Dermis blood vessel endothelial cell (primary cell): ENCODE results near the gene WDSUB1. TPM values are rescaled to one million over a fixed set of nuclear protein-coding genes. Genes with fewer than 3 reads are reported as not detected.

ENCODE experiments used
- DNase-seq: peaks from one replicate; pipeline ENCODE4 v3.0.0; 2010
- total RNA-seq: library from RNA; depleted of rRNA; stranded (reverse); fragments of >200 nt; gene quantifications from 2 replicates; pipeline ENCODE4 v1.2.3, GENCODE V29; 2014

WDSUB1 gene
- total RNA-seq, 1 donor from 2014 or later: 5.3 TPM

DNA sequence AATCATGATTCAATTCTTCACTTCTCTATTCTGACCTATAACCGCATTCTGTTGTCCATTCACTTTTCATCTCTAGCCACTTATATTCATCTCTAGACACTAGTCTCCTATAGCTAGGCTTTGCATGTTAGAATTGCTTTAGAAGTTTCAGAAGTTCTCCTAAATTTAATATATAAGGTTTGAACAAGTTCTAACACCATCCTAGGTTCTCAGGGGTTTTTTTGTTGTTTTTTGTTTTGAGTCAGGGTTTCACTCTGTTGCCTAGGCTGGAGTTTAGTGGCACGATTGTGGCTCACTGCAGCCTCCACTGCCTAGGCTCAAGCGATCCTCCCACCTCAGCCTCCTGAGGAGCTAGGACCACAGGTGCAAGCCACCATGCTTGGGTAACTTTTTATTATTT is 19.9 kb downstream of the WDSUB1 start:
- DNase-seq: no peak

DNA sequence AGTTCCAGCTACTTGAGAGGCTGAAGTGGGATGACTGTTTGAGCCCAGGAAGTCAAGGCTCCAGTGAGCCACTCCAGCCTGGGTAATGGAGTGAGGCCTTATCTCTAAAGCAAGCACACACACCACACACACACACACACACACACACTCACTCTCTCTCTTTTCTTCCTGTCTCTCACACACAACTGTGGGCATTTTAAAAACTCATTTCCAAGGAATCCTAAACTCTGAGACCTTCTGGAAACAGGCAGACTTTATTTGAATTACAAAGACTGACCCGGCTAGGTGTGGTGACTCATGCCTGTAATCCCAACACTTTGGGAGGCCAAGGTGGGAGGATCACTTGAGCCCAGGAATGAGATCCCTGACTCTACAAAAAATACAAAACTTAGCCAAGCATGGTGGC is 21.3 kb downstream of the WDSUB1 start:
- no peak for DNase-seq

DNA sequence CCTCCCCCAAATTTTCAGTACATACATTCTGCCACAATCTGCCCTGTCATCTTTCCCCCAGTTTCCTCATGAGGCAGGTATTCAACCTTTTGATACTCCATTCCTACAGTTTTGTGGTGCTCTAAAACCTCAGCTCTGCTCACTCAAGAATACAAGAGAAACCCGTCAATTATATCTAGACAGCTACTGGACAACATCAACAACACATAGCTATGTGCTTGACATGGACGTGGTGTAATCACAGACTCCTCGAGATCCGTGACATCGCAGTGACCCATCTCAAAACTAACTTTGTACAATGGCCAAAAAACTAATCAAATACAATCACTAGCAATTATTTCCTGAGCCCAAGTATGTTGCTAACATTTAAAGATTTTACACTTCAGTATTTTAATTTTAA is 23.6 kb downstream of the WDSUB1 start:
- DNase-seq: no peak

DNA sequence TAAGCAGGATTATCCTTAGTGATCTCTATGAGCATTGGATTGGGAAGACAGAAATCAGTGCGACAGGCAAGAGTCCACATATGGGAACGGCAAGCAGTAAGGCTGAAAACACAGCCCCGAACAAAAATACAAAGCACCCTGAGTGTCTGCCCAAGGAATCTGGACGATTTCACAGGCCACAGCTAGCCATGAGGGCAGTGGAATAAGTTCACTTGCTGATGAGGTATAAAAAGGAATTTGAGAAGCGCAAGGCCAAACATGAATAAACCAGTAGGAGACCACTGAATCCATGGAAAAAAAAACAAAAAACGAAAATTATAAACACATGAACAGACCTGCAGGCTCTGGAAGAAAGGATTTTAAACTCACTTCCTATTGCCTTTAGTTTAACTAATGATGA is 24.3 kb downstream of the WDSUB1 start:
- DNase-seq: no peak

DNA sequence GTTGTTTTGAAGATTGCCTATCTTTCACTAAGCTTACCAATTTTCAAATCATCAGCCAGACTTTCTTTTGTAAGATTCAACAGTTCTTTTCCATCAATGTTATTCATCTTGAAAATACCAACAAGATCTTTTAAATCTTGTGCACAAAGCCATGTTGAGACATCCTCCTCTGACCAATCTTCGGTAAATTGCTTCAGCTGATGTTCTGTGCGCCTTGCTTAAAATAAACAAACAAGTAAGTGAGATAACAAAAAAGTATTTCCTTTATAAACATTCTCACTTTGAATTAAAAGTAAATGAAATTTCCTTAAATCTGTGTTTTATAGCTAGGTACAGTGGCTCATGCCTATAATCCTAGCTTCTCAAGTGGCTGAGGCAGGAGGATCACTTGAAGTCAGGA is 30.3 kb downstream of the WDSUB1 start:
- DNase-seq: no peak

DNA sequence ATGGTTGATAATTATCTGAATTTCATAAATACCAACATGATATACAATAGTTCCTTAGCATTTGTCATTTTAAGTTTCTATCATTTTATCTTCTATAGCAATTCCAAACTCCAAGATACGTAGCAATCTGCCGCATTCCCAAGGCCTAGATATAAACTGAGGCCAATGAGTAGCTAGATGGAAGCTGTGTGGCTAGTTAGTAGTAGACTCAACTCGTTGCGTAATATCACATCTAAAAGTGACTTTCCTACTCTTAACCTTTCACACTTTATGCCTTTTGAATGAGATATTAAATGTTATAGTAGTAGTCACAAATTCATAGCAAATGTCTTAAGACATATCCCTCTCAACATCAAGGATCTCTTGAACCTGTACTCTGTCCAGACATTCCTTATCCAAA is 33.6 kb downstream of the WDSUB1 start:
- no peak for DNase-seq

DNA sequence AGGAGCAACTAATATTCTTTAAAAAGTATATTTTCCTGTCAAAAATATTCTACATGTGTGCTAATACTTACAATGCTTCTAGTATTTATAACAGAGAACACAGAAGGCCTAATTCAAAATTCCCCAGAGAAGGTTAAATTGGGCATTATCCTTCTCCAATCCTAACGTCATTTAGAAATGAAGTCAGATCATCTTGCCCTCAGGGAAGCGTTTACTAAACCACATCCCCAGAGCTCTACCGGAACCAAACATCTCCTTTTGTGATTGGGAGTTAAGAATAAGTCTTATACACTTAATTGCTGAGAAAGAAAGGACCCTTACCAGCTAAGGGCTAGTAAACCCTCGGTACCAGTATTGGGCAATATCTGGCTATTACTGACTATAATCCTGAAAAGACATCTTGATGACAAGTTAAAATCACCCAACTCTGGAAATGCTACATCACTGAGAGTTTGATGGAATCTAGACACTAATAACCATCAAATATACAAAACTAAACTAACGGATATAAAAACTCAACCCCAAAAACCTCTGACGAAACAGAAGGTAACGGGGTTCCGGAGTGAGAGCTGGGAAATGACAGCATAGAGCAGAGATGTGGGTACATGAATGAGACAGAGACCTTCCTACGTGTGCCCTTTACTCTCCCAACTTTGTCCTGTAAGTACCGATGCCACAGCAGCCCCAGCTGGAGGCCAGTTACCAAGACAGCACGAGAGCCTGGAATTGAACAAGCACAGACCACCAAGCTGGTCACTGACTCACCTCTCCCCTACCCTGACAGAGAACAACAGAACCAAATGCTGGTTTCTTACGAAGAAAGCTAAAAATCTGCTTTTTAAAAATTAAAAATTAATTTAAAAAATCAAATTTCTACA is 35.0 kb downstream of the WDSUB1 start:
- no peak for DNase-seq

DNA sequence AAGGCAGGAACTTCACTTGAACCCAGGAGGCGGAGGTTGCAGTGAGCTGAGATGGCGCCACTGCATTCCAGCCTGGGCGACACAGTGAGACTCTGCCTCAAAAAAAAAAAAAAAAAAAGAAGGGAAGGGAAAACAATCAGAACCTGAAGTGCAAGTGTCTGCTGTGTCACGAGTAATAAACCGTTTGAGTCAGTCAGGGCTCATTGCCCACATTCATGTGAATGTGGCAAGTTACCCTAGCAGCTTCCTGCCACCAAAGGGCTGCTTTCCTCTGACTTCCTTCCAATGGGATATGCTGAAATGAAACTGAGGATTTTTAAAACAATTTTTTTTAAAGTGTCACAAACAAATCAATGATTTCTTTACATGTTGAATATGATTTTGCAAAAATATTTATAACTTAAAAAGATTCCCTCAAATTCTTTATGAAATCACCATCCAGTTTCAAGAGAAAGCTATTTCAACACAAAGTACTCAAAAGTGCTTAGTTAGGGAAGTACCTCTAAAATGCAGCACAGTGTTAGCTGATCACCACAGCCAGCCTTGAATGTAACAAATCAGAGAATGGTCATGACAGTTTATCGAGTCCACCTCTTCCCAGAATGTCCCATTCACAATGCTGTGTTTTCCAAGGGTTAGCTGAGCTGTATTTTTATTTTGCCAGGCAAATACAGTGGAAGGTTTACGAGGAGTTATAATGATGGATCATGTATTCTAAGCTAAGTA is 36.4 kb downstream of the WDSUB1 start:
- peak; percentile 94 for DNase-seq

DNA sequence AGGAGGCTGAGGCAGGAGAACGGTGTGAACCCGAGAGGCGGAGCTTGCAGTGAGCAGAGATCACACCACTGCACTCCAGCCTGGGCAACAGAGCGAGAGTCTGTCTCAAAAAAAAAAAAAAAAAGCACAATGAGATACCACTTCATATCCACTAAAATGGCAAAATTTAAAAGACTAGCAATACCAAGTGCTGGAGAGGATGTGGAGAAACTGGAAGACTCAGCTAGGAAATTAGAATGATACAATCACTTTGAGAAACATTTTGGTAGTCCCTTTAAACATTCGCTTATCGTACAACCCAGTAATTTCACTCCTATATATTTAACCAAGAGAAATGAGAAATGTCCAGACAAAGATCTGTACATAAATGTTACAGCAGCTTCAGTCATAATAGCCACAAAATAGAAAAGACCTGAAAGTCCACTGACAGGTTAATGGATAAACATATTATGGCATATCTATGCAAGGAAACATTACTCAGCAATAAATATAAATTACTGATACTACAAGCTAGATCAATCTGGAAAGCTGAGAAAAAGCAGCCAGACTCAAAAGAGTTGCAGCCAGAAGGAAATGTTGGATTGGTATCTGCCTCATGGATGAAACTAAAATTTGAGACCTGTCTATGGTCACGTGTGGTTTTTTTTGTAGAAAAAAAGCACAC is 40.0 kb downstream of the WDSUB1 start:
- no peak for DNase-seq

DNA sequence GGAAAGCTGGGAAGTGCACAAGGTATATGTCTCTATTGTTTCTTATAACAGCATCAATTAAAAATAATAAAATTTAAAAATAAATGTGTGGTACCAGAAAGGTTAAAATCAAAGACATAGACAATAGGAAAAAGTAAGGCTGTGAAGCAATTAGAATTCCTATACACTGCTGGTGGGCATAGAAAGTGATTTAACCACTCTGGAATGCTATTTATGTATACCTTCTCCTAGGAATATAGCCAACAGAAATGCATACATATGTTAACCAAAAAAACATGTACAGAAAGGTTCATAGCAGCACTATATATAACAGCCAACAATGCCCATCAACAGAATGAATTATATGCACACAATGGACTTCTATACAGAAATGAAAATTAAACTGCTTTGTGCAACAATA is 43.0 kb downstream of the WDSUB1 start:
- no peak for DNase-seq

DNA sequence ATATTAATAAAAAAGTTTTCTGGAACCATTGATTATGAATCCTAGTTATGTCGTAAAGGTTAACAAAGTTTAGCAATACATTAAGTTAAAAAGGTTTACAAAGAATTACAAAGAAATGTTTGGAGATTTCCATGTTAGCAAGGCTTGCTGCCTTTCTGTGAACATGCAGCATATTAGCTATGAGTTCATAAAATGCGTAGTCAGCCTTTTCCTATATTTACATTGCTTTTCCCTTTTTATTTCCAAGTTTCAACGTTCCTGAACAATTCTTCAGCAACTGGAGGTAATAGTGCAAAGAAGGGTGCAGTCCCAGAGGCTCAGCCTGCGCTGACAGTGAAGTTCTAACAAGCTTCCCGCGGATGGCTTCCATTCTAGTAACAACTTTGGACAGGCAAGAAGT is 51.6 kb downstream of the WDSUB1 start:
- DNase-seq: no peak

DNA sequence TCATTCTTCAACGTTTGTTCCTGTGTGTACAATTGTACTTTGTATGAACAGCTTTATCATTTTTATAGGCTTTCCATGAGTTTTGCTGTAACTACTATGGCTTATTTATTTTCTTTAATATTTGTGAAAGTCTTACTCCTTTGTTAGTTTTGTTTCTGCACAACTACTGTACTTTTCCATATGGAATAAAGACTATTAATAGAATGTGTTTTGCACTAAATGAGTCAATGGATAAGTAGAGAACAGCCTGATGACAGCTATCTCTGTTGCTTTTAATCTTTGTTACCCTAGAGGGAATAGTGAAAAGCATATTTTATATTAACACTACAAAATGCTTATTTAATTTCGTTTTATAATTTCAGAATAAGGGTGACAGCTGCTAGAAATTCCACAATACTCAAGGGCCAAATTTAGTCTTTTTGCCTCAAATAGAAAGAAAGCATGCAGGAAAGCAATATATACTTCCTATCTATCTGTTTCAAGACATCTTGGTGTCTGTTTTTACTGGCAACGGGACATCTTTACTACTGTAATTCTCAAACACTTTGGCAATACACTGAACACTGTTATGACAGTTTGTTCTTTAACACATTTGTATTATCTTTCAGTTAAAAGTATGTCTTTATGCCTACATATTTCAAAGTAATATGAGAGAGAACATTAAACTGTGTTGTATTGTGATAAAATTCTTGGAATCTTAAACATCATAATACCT is 53.9 kb downstream of the WDSUB1 start:
- no peak for DNase-seq

DNA sequence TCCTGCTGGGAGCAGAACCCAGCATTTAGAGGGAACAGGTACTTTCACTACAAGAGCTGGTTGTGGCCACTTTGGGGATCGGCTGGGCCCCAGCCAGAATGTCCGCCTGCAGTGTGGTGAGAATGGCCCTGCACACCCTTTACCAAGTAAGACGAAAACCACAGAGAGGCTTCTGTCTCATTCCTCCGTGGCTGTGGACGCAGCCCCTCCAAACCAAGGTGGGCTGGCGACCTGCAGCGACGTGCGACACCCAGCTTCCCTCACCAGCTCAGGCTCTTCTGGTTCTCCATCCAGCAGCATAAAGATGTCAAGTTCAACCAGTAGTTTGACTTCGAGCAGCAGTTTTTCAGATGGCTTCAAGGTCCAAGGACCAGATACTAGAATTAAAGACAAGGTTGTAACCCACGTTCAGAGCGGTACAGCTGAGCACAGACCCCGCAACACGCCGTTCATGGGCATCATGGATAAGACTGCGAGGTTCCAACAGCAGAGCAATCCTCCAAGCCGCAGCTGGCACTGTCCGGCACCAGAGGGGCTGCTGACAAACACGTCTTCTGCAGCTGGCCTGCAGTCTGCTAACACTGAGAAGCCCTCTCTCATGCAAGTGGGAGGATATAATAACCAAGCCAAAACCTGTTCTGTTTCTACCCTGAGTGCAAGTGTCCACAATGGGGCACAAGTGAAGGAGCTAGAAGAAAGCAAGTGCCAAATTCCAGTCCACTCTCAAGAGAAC is 56.2 kb downstream of the WDSUB1 start:
- DNase-seq: no peak

DNA sequence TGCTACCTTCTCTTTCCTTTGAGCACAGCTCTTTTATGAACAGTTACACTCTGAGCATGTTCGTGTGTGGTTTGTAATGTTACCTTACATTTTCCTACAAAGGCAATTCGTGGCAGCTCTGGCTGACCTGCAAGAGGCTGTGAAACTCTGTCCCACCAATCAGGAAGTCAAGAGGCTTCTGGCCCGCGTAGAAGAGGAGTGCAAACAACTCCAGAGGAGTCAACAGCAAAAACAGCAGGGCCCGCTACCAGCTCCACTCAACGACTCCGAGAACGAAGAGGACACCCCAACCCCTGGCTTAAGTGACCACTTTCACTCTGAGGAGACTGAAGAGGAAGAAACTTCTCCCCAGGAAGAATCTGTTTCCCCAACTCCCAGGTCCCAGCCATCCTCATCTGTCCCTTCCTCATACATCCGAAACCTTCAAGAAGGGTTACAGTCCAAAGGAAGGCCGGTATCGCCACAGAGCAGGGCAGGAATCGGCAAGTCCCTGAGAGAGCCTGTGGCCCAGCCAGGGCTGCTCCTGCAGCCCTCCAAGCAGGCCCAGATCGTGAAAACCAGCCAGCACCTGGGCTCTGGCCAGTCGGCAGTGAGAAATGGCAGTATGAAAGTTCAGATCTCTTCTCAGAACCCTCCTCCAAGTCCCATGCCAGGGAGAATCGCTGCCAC is 56.9 kb downstream of the WDSUB1 start:
- no peak for DNase-seq

DNA sequence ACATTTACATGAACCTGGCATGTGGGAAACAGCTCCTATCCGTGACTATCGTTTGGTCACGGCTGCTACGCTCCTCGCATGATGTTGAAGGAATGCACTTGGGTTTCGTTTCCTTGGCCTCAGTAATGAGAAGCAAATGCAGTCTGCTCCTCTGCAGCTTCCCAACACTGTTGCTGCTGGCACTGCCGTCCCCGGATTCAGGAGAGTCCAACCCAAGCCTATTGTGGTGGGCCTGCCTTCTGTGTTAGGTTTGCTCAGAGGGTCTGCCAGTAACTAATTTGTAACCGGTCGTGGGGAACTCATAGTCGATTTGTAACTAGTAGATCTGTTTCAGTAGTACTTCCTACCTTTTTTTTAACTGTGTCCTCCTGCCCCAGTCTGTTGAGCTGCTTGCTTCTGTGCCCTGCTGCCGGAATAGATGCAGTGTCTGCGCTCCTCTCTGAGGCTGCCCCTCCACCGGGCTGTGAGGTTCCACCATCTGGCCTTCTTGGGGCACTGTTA is 58.4 kb downstream of the WDSUB1 start:
- no peak for DNase-seq

DNA sequence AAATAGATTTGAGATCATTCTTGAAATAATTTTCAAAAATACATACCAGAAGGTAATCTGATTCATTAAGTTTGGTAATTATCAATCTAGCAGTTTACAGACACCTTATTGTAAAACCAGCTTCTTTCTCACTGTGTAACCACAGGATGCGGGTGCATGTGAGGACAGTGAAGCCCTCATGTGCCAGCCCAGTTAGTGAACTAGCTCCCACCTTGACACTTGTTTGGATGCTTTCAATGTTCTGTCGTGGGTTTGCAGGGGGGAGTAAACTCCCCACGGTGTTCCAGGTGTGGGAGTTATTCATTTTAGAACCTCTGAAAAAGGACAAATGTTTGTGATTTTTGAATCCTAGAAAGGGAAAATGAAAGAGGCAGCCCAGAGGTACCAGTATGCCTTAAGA is 59.0 kb downstream of the WDSUB1 start:
- no peak for DNase-seq

DNA sequence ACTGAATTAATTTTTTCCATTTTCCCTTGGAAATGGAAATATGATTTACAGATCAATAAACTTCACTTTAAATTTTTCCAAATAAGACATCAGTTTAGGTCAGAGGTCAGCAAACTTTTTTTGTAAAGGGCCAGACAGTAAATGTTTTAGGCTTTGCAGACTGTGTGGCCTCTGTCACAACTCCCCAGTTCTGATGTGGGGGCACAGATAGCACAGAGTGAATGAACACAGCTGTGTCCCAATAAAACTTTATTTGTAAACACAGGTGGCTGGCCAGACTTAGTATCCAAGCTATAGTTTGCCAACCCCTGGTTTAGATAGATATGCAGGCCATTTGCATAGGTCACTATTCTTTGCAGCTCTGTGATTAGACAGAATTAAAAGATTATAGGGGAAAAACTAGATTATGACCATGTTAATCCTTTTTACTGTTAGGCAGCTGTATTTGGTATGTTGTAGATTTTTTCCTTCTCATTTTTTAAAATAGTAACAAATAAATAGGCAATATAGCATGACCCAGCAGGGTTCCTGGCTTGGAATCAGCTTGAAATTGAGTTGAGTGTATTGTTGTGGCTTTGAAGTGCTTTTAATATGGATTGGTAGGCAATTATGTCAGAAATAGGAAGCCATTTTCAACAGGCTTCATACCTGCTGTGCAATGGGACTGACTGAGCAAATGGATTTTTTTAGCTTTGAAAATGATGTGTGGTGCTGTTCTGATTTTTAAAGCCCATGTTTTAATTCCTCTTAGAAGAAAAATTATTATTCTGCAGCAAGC is 59.7 kb downstream of the WDSUB1 start:
- no peak for DNase-seq

DNA sequence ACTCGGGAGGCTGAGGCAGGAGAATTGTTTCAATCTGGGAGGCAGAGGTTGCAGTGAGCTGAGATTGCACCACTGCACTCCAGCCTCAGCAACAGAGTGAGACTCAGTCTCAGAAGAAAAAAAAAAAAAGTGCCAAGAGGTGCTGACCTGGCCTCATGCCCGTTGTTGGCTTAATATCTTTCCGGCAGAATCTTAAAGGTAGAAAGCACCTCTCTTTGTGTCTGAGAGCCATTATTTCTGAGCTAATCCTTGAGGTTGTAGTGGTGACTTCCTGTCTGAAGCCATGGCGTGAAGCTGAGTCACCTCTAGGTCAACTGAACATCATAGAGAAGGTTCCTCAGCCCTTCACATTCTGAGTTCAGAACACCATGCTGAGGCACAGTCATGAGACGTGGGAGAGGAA is 60.4 kb downstream of the WDSUB1 start:
- DNase-seq: peak; percentile 77

DNA sequence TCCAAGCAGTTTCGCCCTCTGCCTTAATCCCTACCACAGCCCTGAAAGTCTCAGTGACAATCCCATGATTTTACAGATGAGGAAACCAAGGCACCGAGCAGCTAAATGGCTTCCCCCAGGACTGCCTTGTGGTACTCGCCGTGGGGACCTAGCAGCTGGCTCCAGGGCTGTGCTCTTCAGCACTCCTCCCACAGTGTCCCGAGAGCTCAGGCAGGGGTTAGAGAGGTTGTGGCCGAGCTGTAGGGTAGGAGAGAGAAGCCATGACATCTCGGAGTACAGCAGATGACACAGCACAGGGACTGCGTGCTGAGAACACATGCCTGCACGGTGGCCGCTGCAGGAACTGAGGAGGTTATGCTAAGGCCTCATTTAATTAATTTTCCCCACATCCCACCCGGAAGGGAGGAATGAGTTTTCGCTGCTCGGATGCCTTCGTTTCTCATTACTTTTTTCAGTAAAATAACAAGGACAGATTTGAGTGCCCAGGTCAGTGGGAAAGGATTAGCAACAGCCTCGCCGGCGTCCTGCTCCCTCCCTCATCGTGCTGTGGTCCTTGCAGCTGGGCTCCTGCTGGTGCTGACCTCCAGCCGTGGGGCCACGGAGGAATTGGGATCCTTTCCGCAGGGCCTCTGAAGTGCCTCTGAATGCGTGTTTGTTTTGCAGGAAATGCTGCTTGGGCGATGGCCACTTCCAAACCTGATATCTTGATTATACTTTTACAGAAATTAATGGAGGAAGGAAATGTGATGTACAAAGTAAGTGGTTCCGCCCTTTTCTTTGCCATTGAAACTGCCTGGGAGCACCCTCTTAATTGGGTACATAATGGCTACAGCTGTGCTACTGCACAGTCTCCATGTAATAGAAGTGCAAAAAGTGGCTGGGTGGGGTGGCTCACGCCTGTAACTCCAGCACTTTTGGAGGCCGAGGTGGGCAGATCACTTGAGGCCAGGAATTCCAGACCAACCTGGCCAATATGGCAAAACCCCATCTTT is 61.2 kb downstream of the WDSUB1 start:
- peak; percentile 80 for DNase-seq
